Trophoblast cell (in vitro differentiated cells and primary cell): ENCODE results near the gene XPR1.
A peak's percentile ranks its signal among the peaks of the same experiment; 100 is the strongest.

Source experiments
- DNase-seq, 2 donors: peaks; one replicate each; pipeline ENCODE4 v3.0.0-alpha.2; 2016
- H2AFZ ChIP-seq: 2 replicates; pipeline ENCODE4 v1.6.1; 2013; ENCODE audit warnings: low read length, moderate library complexity, mild to moderate bottlenecking; ENCODE audit not compliant: insufficient read depth, poor library complexity
- H2AK5ac ChIP-seq: 2 replicates; pipeline ENCODE4 v1.6.1; 2013; ENCODE audit warnings: mild to moderate bottlenecking, low read length
- H2BK120ac ChIP-seq: 2 replicates; pipeline ENCODE4 v1.6.1; 2013; ENCODE audit warnings: low read length, mild to moderate bottlenecking, moderate library complexity; ENCODE audit not compliant: insufficient read depth, poor library complexity
- H2BK12ac ChIP-seq: 2 replicates; pipeline ENCODE4 v1.6.1; 2013; ENCODE audit warnings: mild to moderate bottlenecking, low read length, moderate library complexity
- H2BK5ac ChIP-seq: 2 replicates; pipeline ENCODE4 v1.6.1; 2013; ENCODE audit warnings: low read length, low read depth, moderate library complexity, mild to moderate bottlenecking; ENCODE audit not compliant: poor library complexity
- H3K14ac ChIP-seq: 2 replicates; pipeline ENCODE4 v1.6.1; 2013; ENCODE audit warnings: mild to moderate bottlenecking, low read length
- H3K18ac ChIP-seq: 2 replicates; pipeline ENCODE4 v1.6.1; 2013; ENCODE audit warnings: mild to moderate bottlenecking, low read length
- H3K23ac ChIP-seq: 2 replicates; pipeline ENCODE4 v1.6.1; 2013; ENCODE audit warnings: low read length
- H3K27ac ChIP-seq: 2 replicates; pipeline ENCODE4 v1.5.1; 2013; ENCODE audit warnings: low read depth, mild to moderate bottlenecking, inconsistent platforms, low read length, moderate library complexity
- H3K27me3 ChIP-seq: 2 replicates; pipeline ENCODE4 v1.6.1; 2013; ENCODE audit warnings: inconsistent platforms, mild to moderate bottlenecking, low read length, moderate library complexity; ENCODE audit not compliant: insufficient read depth
- H3K36me3 ChIP-seq, 2 experiments: 1 replicate in 1 of 2; 2 replicates in 1 of 2; pipeline ENCODE4 v1.6.1; 2013; ENCODE audit warnings: low read length in 2 of 2, mild to moderate bottlenecking in 2 of 2, moderate library complexity in 1 of 2; ENCODE audit not compliant: insufficient read depth in 2 of 2, control insufficient read depth in 1 of 2
- H3K4ac ChIP-seq: 2 replicates; pipeline ENCODE4 v1.6.1; 2013; ENCODE audit warnings: low read depth, mild to moderate bottlenecking, low read length, moderate library complexity
- H3K4me1 ChIP-seq, 2 experiments: 1 replicate in 1 of 2; 2 replicates in 1 of 2; pipeline ENCODE4 v1.6.1; 2013; ENCODE audit warnings: low read length in 2 of 2, mild to moderate bottlenecking in 2 of 2, moderate library complexity in 1 of 2; ENCODE audit not compliant: insufficient read depth in 2 of 2, control insufficient read depth in 1 of 2
- H3K4me2 ChIP-seq: 2 replicates; pipeline ENCODE4 v1.6.1; 2013; ENCODE audit warnings: inconsistent platforms, mild to moderate bottlenecking, low read length, moderate library complexity
- H3K4me3 ChIP-seq: 2 replicates; pipeline ENCODE4 v1.5.1; 2013; ENCODE audit warnings: mild to moderate bottlenecking, low read depth, low read length, inconsistent platforms
- H3K79me1 ChIP-seq: one replicate; pipeline ENCODE4 v1.6.1; 2013; ENCODE audit warnings: low read length
- H3K79me2 ChIP-seq: 2 replicates; pipeline ENCODE4 v1.6.1; 2013; ENCODE audit warnings: low read length, mild to moderate bottlenecking; ENCODE audit not compliant: control insufficient read depth, insufficient read depth, poor library complexity
- H3K9ac ChIP-seq: 2 replicates; pipeline ENCODE4 v1.6.1; 2013; ENCODE audit warnings: mild to moderate bottlenecking, low read length
- H3K9me3 ChIP-seq: 2 replicates; pipeline ENCODE4 v1.6.1; 2013; ENCODE audit warnings: low read depth, mild to moderate bottlenecking, control low read depth, inconsistent platforms, low read length; ENCODE audit not compliant: insufficient read depth
- H4K12ac ChIP-seq: 2 replicates; pipeline ENCODE4 v1.6.1; 2013; ENCODE audit warnings: low read depth, mild to moderate bottlenecking, low read length, moderate library complexity
- H4K8ac ChIP-seq: 2 replicates; pipeline ENCODE4 v1.6.1; 2013; ENCODE audit warnings: low read depth, mild to moderate bottlenecking, low read length, moderate library complexity
- H4K91ac ChIP-seq: one replicate; pipeline ENCODE4 v1.6.1; 2013; ENCODE audit warnings: low read depth, mild to moderate bottlenecking, low read length, moderate library complexity
- WGBS: extraction: QIAGEN DNeasy Blood & Tissue Kit; methylation state at CpG from one replicate; pipeline ENCODE4 v1.1.7; 2013; ENCODE audit warnings: missing lambda C conversion rate; ENCODE audit not compliant: insufficient read length, insufficient coverage; ENCODE audit errors: extremely low coverage; 5-methylcytosine and 5-hydroxymethylcytosine counted together

The XPR1 gene

GRCh38 chr1:180896161-180896560, 264.3 kb downstream of the XPR1 start:
- H2AFZ ChIP-seq: no peak overlapping the region
- H4K8ac ChIP-seq: no peak overlapping the region
- H4K12ac ChIP-seq: no peak overlapping the region
- H3K27ac ChIP-seq: no peak overlapping the region
- WGBS: no CpG with 5 or more reads among the region's 3 CpGs
- H3K9me3 ChIP-seq: peaks cover 2% of the 10 kb centered on the region
- H3K79me1 ChIP-seq: peaks cover 3% of the 10 kb centered on the region
- H3K18ac ChIP-seq: no peak overlapping the region
- no peak overlapping the region for H3K23ac ChIP-seq
- H3K4me1 ChIP-seq: peaks cover 5 to 6% of the 10 kb centered on the region in 2 experiments
- DNase-seq: no peak
- H3K14ac ChIP-seq: no peak overlapping the region
- H3K36me3 ChIP-seq: no peaks in the 10 kb centered on the region
- no peak overlapping the region for H3K4me3 ChIP-seq
- no peak overlapping the region for H3K9ac ChIP-seq
- H3K79me2 ChIP-seq: no peaks in the 10 kb centered on the region
- H2BK120ac ChIP-seq: no peak overlapping the region
- H4K91ac ChIP-seq: no peak overlapping the region
- no peak overlapping the region for H2BK12ac ChIP-seq
- H3K4me2 ChIP-seq: no peak overlapping the region
- no peak overlapping the region for H2BK5ac ChIP-seq
- no peak overlapping the region for H2AK5ac ChIP-seq
- H3K4ac ChIP-seq: no peak overlapping the region
- no peaks in the 10 kb centered on the region for H3K27me3 ChIP-seq

DNA sequence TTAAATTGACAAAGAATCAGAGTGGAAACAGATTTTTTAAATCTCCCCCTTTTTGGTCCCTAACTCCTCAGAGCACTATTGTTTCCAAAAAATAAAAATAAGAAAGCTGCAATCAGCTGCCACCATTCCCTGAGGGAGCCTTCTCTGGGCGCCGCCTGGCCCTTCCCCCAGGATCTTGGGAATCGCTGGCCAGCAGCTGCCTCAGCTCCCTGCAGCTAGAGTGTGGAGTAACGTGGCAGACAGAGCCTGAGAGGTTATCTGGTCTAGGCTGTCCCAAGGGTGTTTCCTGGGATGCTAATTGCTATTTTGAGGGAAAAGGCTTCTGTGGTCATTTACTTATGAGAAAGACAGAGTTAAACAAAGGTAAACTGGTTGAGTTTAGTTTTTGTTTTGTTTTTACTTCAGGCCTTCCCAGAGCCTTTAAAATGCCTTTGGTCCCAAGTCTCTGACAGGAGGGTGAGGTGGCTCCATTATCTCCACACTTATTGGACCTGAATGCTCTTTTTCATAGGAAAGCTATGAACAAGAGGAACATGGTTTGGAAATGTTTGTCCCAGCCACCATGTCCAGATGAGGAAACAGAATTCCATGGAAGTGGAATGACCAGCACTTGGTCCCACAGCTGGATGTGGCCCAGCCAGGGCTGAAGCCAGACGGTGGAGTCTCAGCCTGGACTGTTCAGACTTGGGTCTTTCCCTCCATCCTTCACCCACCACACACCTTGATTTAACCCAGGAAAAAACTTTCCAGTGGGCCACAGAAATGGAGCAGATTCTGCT, 266.8 kb downstream of the XPR1 start:
- Histone ChIP-seq H3K4me3 (no peak overlapping the region), H3K4me2 (no peak overlapping the region), H3K14ac (no peak overlapping the region), H3K4me1 (peaks cover 5 to 6% of the 10 kb centered on the region in 2 experiments), H2AFZ (no peak overlapping the region), H3K36me3 (no peaks in the 10 kb centered on the region), H3K9ac (no peak overlapping the region), H3K18ac (no peak overlapping the region), H4K91ac (peak overlapping the region; percentile 4), H4K8ac (no peak overlapping the region), H2BK12ac (no peak overlapping the region), H4K12ac (no peak overlapping the region), H2BK120ac (no peak overlapping the region), H3K4ac (no peak overlapping the region), H2BK5ac (no peak overlapping the region), H3K27me3 (no peaks in the 10 kb centered on the region), H3K23ac (no peak overlapping the region), H3K79me2 (no peaks in the 10 kb centered on the region), H3K9me3 (peaks cover 2% of the 10 kb centered on the region), H3K79me1 (peaks cover 3% of the 10 kb centered on the region), H2AK5ac (no peak overlapping the region), H3K27ac (peak overlapping the region; percentile 27)
- DNase-seq: peak; percentile 72 to 76
- no CpG with 5 or more reads among the region's 5 CpGs for WGBS

DNA sequence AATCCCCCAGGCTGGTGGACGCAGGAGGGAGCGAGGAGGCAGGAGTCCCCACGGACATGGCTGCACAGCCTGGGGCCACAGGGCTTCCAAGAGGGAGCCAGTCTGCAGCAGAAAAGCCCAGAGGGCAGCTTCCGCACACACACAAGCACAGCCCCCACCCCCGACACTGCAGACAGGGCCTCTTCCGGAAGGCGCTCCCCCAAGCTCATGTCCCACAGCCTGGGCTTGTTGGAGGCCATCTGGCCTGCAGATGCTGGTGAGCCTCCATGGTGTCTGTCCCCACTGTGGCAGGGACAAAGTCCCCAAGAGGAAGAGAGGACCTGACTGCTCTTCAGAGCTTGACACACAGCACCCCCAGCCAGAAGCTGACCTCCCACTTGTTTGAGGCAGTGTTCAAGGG, 267.4 kb downstream of the XPR1 start:
- Histone ChIP-seq H3K4ac (no peak overlapping the region), H3K4me2 (no peak overlapping the region), H3K4me1 (peaks cover 5 to 6% of the 10 kb centered on the region in 2 experiments), H3K27ac (peak overlapping the region; percentile 27), H4K91ac (peak overlapping the region; percentile 4), H3K4me3 (no peak overlapping the region), H2BK120ac (no peak overlapping the region), H3K79me1 (peaks cover 3% of the 10 kb centered on the region), H2BK5ac (no peak overlapping the region), H2BK12ac (peak overlapping the region; percentile 10), H2AFZ (no peak overlapping the region), H2AK5ac (no peak overlapping the region), H3K27me3 (no peaks in the 10 kb centered on the region), H3K9me3 (peaks cover 2% of the 10 kb centered on the region), H3K36me3 (no peaks in the 10 kb centered on the region), H3K14ac (no peak overlapping the region), H3K9ac (no peak overlapping the region), H3K18ac (no peak overlapping the region), H4K12ac (no peak overlapping the region), H3K79me2 (no peaks in the 10 kb centered on the region), H4K8ac (no peak overlapping the region), H3K23ac (no peak overlapping the region)
- WGBS: no CpG with 5 or more reads among the region's 7 CpGs
- no peak for DNase-seq

DNA sequence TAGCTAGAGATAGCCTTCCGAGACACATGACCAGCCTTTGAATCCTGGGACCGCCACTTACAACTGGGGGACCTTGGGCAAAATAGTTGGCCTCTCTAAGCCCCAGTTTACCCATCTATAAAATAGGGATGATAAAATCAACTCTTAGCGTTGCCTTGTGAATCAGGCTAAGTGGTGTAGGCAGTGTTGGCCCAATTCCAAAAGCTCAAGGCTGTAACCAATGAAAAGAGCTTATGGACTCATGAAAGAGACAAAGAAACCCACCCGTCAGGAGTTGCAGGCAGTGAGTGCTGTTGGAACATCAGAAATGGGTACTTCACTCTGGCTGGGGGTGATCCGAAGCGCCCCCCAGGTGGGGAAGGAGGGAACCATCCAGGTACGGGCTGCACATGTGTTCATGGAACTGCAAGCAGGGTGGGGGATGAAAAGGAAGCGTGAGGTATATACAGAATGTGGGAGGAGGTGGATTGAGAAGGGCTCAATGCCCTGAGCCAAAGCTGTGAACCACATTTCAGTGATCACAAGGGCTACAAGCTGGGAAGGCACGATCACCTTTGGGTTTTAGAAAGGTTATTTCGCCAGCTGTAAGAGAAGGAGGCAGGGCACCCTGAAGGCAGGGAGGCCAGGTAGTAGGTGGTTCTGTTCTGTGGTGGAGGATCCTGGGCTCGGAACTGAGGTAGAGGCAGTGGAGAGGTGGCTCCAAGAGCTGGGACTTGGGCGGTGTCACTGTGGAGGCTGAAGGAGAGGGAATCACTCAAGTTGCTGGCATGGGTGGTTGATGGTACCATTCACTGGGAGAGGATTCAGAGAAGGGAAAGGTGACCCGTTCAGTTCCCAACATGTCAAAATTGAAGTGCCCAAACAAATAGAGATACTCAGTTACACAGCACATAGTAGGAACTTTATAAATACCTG, 269.5 kb downstream of the XPR1 start:
- Histone ChIP-seq H2AFZ (no peak overlapping the region), H3K14ac (no peak overlapping the region), H4K12ac (no peak overlapping the region), H2BK12ac (no peak overlapping the region), H4K8ac (no peak overlapping the region), H3K79me2 (no peaks in the 10 kb centered on the region), H3K27ac (no peak overlapping the region), H2BK120ac (no peak overlapping the region), H3K18ac (no peak overlapping the region), H3K23ac (no peak overlapping the region), H3K27me3 (no peaks in the 10 kb centered on the region), H3K4ac (no peak overlapping the region), H4K91ac (no peak overlapping the region), H3K79me1 (peaks cover 3% of the 10 kb centered on the region), H3K9me3 (peaks cover 2% of the 10 kb centered on the region), H3K4me3 (no peak overlapping the region), H2AK5ac (no peak overlapping the region), H3K9ac (no peak overlapping the region), H3K36me3 (no peaks in the 10 kb centered on the region), H3K4me2 (no peak overlapping the region), H3K4me1 (peaks cover 5 to 6% of the 10 kb centered on the region in 2 experiments), H2BK5ac (no peak overlapping the region)
- no peak for DNase-seq
- no CpG with 5 or more reads among the region's 13 CpGs for WGBS
